Prostate gland (tissue), 2 donors: ENCODE measurements around the gene TGM6. TPM values are rescaled to one million over a fixed set of nuclear protein-coding genes. Genes with fewer than 3 reads are reported as not detected.

ENCODE experiments used
- DNase-seq: peaks from one replicate; pipeline ENCODE4 v3.0.0-alpha.2; 2019; ENCODE audit warnings: low spot score
- H3K27ac ChIP-seq, 2 donors: fragments of 200-600 bp; sonication (generic); 2 replicates each; pipeline ENCODE4 v1.5.1; 2017 to 2019
- H3K27me3 ChIP-seq: fragments of 200-600 bp; sonication (generic); replicated peaks from 2 replicates; pipeline ENCODE4 v1.5.1; 2019; ENCODE audit not compliant: insufficient read depth
- H3K36me3 ChIP-seq, 2 donors: fragments of 200-600 bp; sonication (generic); 1 replicate in 1 of 2; 2 replicates in 1 of 2; pipeline versions ENCODE4 v1.5.1 to v1.8.1; 2017 to 2019
- H3K4me1 ChIP-seq: fragments of 200-600 bp; sonication (generic); replicated peaks from 2 replicates; pipeline ENCODE4 v1.5.1; 2019
- H3K4me3 ChIP-seq, 2 donors: fragments of 200-600 bp; sonication (generic); 2 replicates each; pipeline ENCODE4 v1.5.1; 2017 to 2019
- H3K9me3 ChIP-seq: fragments of 200-600 bp; sonication (generic); 2 replicates; pipeline ENCODE4 v1.5.1; 2017
- CTCF ChIP-seq, 4 experiments: fragments of 200-600 bp in 2 of 4; fragments of 450-650 bp in 2 of 4; sonication (generic) in 2 of 4; IDR thresholded peaks; 1 replicate in 3 of 4; 2 replicates in 1 of 4; pipeline ENCODE4 v1.5.1; 2016 to 2019; ENCODE audit warnings: antibody characterized with exemption in 4 of 4, mild to moderate bottlenecking in 2 of 4, moderate library complexity in 2 of 4
- POLR2A ChIP-seq: fragments of 450-650 bp; IDR thresholded peaks from one replicate; pipeline ENCODE4 v1.6.1; 2016; ENCODE audit warnings: antibody characterized with exemption, mild to moderate bottlenecking
- POLR2AphosphoS5 ChIP-seq: sonication (generic); formaldehyde crosslinking; IDR thresholded peaks from one replicate; pipeline ENCODE4 v1.6.1; 2017; ENCODE audit warnings: antibody characterized with exemption
- WGBS: methylation state at CpG from one replicate; pipeline ENCODE4 v1.1.5; 2018; 5-methylcytosine and 5-hydroxymethylcytosine counted together
- intact Hi-C: fragments of 100-400 bp; cut with DNase I; formaldehyde crosslinking; loops from one replicate; pipeline ENCODE4 v1.14.2; 2022
- total RNA-seq, 2 donors: library from RNA; depleted of rRNA; stranded (reverse); fragments of >200 nt; gene quantifications; one replicate each; pipeline ENCODE4 v1.1.0, GENCODE V29; 2016

The TGM6 gene
- total RNA-seq, 2 donors from 2014 or later, result not detected

GRCh38 chr20:2451939-2452732 is 71.4 kb downstream of the TGM6 start:
- Histone ChIP-seq H3K4me3 (no peak overlapping the region), H3K27ac (peak overlapping the region in 1 of 2 donors; percentile 44), H3K27me3 (no peaks in the 10 kb centered on the region), H3K4me1 (no peaks in the 10 kb centered on the region), H3K36me3 (no peaks in the 10 kb centered on the region), H3K9me3 (no peaks in the 10 kb centered on the region)
- DNase-seq, result peak; percentile 71
- TF ChIP-seq POLR2AphosphoS5, result no peak
- no peak for TF ChIP-seq POLR2A
- peak; percentile 50 to 74 (median 60) for TF ChIP-seq CTCF (IDR thresholded peaks at IDR 0.05)
- intact Hi-C loops, result loop anchor here (2.0 to 5.0 kb wide), 2 partner anchors 245 to 485 kb away; no protein-coding TSS in a partner anchor
- WGBS, result 54% methylated on average over 8 of the region's 8 CpGs

- H3K4me1 ChIP-seq, result no peaks in the 10 kb centered on the region
- H3K4me3 ChIP-seq, result no peak overlapping the region
- H3K36me3 ChIP-seq, result no peaks in the 10 kb centered on the region
- 85% methylated on average over 3 of the region's 3 CpGs for WGBS
- H3K27ac ChIP-seq, result no peak overlapping the region
- no peak for DNase-seq
- no peaks in the 10 kb centered on the region for H3K27me3 ChIP-seq
- intact Hi-C loops, result loop anchor here (2.0 to 5.0 kb wide), 2 partner anchors 247 to 486 kb away; no protein-coding TSS in a partner anchor
- H3K9me3 ChIP-seq, result no peaks in the 10 kb centered on the region
- TF ChIP-seq POLR2A (no peak), POLR2AphosphoS5 (no peak), CTCF (IDR thresholded peaks at IDR 0.05) (no peak)
Observed at GRCh38 chr20:2453792-2454191, 73.1 kb downstream of the TGM6 start.

- 78% methylated on average over 2 of the region's 2 CpGs for WGBS
- Histone ChIP-seq H3K27me3 (no peaks in the 10 kb centered on the region), H3K4me1 (no peaks in the 10 kb centered on the region), H3K27ac (no peak overlapping the region), H3K4me3 (no peak overlapping the region), H3K36me3 (peaks cover 0 to 1% of the 10 kb centered on the region in 2 donors), H3K9me3 (no peaks in the 10 kb centered on the region)
- TF ChIP-seq POLR2AphosphoS5, result no peak
- no peak for TF ChIP-seq CTCF (IDR thresholded peaks at IDR 0.05)
- no peak for TF ChIP-seq POLR2A
- intact Hi-C loops, result no loop called here
- no peak for DNase-seq
Observed at GRCh38 chr20:2455771-2456497, 75.2 kb downstream of the TGM6 start.

DNA sequence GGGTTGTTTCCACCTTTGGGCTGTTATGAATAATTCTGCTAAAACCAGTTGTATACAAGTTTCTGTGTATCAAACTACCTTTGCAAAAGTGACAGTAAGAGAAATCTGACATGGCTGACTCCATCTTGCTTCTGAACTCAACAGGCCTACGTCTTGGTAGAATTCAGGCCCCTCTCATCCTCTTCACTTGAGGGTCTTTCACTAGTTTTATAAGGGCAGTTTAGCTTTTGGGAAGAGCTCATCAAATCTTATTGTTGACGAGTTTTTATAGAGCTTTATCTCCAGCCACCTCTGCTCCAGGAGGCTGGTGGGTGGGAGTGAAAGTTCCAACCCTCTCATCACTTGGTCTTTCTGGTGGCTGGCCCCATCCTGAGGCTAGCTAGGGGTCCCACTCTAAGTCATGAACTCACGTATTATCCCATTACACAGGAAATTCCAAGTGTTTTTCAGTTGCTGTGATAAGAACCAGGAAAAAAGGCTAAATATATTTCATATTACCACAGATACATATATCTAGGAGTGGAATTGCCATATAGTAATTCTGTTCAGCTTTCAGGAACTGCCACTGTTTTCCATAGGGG is 78.3 kb downstream of the TGM6 start:
- Histone ChIP-seq H3K4me1 (no peaks in the 10 kb centered on the region), H3K27ac (no peak overlapping the region), H3K36me3 (peaks cover 19 to 23% of the 10 kb centered on the region in 2 donors), H3K27me3 (no peaks in the 10 kb centered on the region), H3K4me3 (no peak overlapping the region), H3K9me3 (no peaks in the 10 kb centered on the region)
- TF ChIP-seq CTCF (IDR thresholded peaks at IDR 0.05) (no peak), POLR2AphosphoS5 (no peak), POLR2A (no peak)
- intact Hi-C loops, result no loop called here
- 88% methylated on average over 3 of the region's 3 CpGs for WGBS
- no peak for DNase-seq
